Measurements from ENCODE around the gene MAGEA9.
"Not testable (repeated sequence)": the region's sequence is repeated elsewhere in the genome, so short reads cannot be mapped to it uniquely, and the experiment has no call there.

MAGEA9 gene

GRCh38 chrX:149781727-149782126 is at the start of gene MAGEA9:
MAGEA9 (plus strand) TSS chrX:149781930; CDS start chrX:149786211, 4,281 bp downstream.
- in situ Hi-C loops (cut with MboI; ENCODE audit: low sequenced_read_pairs), result not testable (repeated sequence)

GRCh38 chrX:149742269-149742668 is 39.5 kb upstream of the MAGEA9 start:
- in situ Hi-C loops (cut with MboI; ENCODE audit: low sequenced_read_pairs), result not testable (repeated sequence)

GRCh38 chrX:149746390-149747007 is 35.2 kb upstream of the MAGEA9 start:
- in situ Hi-C loops (cut with MboI; ENCODE audit: low sequenced_read_pairs), result not testable (repeated sequence)

GRCh38 chrX:149757206-149758067 is 24.3 kb upstream of the MAGEA9 start:
- in situ Hi-C loops (cut with MboI; ENCODE audit: low sequenced_read_pairs), result no loop called here

GRCh38 chrX:149758068-149758714 is 23.5 kb upstream of the MAGEA9 start:
- in situ Hi-C loops (cut with MboI; ENCODE audit: low sequenced_read_pairs), result no loop called here

GRCh38 chrX:149758715-149759078 is 23.0 kb upstream of the MAGEA9 start:
- in situ Hi-C loops (cut with MboI; ENCODE audit: low sequenced_read_pairs), result not testable (repeated sequence)

- in situ Hi-C loops (cut with MboI; ENCODE audit: low sequenced_read_pairs), result no loop called here
Observed at GRCh38 chrX:149759824-149760223, 21.9 kb upstream of the MAGEA9 start.

- in situ Hi-C loops (cut with MboI; ENCODE audit: low sequenced_read_pairs), result no loop called here
Observed at GRCh38 chrX:149760965-149761364, 20.8 kb upstream of the MAGEA9 start.

GRCh38 chrX:149761858-149762674 is 19.7 kb upstream of the MAGEA9 start:
- in situ Hi-C loops (cut with MboI; ENCODE audit: low sequenced_read_pairs), result not testable (repeated sequence)

- in situ Hi-C loops (cut with MboI; ENCODE audit: low sequenced_read_pairs), result no loop called here
Observed at GRCh38 chrX:149762696-149763614, 18.8 kb upstream of the MAGEA9 start.

GRCh38 chrX:149770344-149770743 is 11.4 kb upstream of the MAGEA9 start:
- in situ Hi-C loops (cut with MboI; ENCODE audit: low sequenced_read_pairs), result not testable (repeated sequence)

GRCh38 chrX:149773026-149773425 is 8.7 kb upstream of the MAGEA9 start:
- in situ Hi-C loops (cut with MboI; ENCODE audit: low sequenced_read_pairs), result not testable (repeated sequence)

- in situ Hi-C loops (cut with MboI; ENCODE audit: low sequenced_read_pairs), result not testable (repeated sequence)
Observed at GRCh38 chrX:149773768-149774167, 8.0 kb upstream of the MAGEA9 start, which contains the start of gene HSFX1. HSFX1 (plus strand) TSS chrX:149774068; CDS start chrX:149774682, 614 bp downstream.

GRCh38 chrX:149777999-149778398 is 3.7 kb upstream of the MAGEA9 start:
- in situ Hi-C loops (cut with MboI; ENCODE audit: low sequenced_read_pairs), result not testable (repeated sequence)

GRCh38 chrX:149795531-149795930 is 13.8 kb downstream of the MAGEA9 start:
- in situ Hi-C loops (cut with MboI; ENCODE audit: low sequenced_read_pairs), result not testable (repeated sequence)

- in situ Hi-C loops (cut with MboI; ENCODE audit: low sequenced_read_pairs), result no loop called here
Observed at GRCh38 chrX:149799095-149799714, 17.5 kb downstream of the MAGEA9 start.

- in situ Hi-C loops (cut with MboI; ENCODE audit: low sequenced_read_pairs), result no loop called here
Observed at GRCh38 chrX:149799938-149800337, 18.2 kb downstream of the MAGEA9 start.

- in situ Hi-C loops (cut with MboI; ENCODE audit: low sequenced_read_pairs), result no loop called here
Observed at GRCh38 chrX:149803458-149804062, 21.8 kb downstream of the MAGEA9 start.

- in situ Hi-C loops (cut with MboI; ENCODE audit: low sequenced_read_pairs), result no loop called here
Observed at GRCh38 chrX:149804102-149804501, 22.4 kb downstream of the MAGEA9 start.
